Measurements from ENCODE around the gene BANP.
"Not testable (repeated sequence)": the region's sequence is repeated elsewhere in the genome, so short reads cannot be mapped to it uniquely, and the experiment has no call there.

Gene BANP

DNA sequence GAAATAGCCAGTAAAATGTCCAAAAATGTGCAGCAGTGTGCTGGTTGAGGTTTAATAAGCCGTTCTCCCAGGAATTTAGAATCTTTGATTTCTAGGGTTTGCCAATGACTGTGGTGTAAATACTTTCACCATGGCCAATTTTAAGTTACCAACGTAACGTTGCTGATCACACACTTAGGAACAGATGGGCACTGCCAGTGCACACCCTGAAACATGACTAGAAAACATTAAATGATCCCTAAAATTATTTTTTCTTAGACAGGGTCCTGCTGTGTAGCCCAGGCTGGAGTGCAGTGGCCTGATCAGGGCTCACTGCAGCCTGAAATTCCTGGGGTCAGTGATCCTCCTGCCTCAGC lies 18.1 kb upstream of the BANP start:
- no peak for DNase-seq (ENCODE audit: insufficient read length, low spot score)
- TF ChIP-seq, protein P1, sequence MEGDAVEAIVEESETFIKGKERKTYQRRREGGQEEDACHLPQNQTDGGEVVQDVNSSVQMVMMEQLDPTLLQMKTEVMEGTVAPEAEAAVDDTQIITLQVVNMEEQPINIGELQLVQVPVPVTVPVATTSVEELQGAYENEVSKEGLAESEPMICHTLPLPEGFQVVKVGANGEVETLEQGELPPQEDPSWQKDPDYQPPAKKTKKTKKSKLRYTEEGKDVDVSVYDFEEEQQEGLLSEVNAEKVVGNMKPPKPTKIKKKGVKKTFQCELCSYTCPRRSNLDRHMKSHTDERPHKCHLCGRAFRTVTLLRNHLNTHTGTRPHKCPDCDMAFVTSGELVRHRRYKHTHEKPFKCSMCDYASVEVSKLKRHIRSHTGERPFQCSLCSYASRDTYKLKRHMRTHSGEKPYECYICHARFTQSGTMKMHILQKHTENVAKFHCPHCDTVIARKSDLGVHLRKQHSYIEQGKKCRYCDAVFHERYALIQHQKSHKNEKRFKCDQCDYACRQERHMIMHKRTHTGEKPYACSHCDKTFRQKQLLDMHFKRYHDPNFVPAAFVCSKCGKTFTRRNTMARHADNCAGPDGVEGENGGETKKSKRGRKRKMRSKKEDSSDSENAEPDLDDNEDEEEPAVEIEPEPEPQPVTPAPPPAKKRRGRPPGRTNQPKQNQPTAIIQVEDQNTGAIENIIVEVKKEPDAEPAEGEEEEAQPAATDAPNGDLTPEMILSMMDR (IDR thresholded peaks at IDR 0.05; ENCODE audit: insufficient read depth, missing control alignments) = no peak
- FAIRE-seq = no peak

DNA sequence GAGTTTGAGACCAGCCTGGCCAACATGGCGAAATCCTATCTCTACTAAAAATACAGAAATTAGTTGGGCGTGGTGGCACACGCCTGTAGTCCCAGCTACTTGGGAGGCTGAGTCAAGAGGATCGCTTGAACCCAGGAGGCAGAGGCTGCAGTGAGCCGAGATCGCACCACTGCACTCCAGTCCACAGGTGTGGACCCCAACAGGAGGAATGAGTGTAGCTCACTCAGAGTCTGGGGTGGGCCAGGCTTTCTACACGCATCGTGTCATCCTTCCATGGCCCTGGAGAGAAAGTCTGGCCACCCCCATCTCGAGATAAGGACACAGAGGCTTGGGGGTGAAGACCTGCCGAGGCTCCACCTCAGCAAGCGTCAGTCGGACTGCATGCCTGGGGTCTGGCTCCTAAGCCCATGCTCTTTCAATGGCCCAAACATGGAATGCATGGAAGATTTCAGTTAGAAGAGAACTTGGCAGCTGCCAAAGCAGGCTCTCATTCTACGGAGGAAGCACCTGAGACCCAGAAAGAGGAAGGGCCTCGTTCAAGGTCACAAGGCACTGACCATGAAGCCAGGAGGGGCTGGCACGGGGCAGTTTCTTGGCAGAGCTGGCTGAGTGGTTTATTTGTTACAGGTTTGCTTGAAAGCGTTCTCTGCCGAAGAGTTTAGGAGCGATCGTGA lies 16.3 kb upstream of the BANP start:
- DNase-seq (ENCODE audit: insufficient read length, low spot score); FAIRE-seq: not testable (repeated sequence)

DNA sequence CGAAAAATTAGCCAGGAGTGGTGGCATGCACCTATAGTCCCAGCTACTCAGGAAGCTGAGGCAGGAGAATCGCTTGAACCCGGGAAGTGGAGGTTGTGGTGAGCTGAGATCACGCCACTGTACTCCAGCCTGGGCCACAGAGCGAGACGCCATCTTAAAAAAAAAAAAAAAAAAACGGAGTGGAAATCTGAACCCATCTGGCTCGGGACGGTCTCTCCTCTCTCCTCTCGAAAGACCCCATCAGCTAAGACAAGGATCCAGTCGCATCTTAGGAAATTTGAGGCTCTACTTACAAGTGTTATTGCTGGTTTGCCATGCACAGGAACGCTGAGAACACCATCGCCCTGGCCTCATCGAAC lies 15.2 kb upstream of the BANP start:
- DNase-seq (ENCODE audit: insufficient read length, low spot score); FAIRE-seq: not testable (repeated sequence)

DNA sequence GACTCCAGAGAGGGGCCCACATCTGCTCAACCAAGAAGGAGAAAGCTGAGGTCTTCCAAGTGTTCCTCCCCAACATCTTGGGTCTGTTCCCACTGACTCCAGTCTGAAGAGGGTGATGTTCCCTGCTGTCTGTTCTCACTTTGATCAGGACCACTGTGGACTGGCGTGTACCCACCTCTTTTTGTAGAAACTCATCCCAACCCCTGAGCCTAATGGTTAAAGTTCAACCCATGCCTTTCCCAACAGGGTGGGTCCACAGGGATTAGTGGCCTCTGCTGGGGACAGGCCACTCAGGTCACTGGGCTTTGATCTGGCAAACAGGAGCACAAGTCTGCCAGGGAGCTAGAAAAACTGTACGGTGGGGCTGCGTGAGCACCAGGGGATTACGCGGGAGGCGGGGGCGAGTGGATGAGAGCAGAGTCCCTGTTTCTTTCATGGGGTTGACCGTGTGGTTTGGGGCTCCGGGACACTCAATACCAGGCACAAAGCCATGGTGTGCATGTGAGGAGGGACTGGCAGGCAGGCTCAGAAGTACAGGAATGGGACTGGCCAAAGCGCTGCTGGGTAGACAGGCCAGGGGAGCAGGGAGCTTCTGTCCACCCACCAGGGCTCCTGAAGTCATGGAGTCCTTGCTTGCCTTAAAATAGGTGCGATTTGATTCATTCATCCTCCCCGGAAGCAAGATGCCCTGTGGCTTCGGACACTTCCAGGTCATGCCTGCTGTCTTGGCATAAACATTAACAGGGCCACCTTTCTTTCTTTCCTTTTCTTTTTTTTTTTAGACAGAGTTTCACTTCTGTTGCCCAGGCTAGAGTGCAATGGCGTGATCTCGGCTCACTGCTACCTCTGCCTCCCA lies 14.6 kb upstream of the BANP start, which contains the start of gene CA5A:
Gene CA5A (minus strand): TSS at position 155 of the 856 bp plus-strand sequence. CDS start 79 bp downstream, at position 76.
- no peak for FAIRE-seq
- TF ChIP-seq, protein P1 (IDR thresholded peaks at IDR 0.05; ENCODE audit: insufficient read depth, missing control alignments) = no peak
- DNase-seq (ENCODE audit: insufficient read length, low spot score) = no peak

DNA sequence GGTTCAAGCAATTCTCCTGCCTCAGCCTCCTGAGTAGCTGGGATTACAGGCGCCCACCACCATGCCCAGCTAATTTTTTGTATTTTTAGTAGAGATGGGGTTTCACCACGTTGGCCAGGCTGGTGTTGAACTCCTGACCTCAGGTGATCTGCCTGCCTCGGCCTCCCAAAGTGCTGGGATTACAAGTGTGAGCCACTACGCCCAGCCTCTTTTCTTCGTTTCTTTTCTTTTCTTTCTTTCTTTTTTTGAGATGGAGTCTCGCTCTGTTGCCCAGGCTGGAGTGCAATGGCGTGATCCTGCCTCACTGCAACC lies 14.0 kb upstream of the BANP start:
- FAIRE-seq; DNase-seq (ENCODE audit: insufficient read length, low spot score): not testable (repeated sequence)

DNA sequence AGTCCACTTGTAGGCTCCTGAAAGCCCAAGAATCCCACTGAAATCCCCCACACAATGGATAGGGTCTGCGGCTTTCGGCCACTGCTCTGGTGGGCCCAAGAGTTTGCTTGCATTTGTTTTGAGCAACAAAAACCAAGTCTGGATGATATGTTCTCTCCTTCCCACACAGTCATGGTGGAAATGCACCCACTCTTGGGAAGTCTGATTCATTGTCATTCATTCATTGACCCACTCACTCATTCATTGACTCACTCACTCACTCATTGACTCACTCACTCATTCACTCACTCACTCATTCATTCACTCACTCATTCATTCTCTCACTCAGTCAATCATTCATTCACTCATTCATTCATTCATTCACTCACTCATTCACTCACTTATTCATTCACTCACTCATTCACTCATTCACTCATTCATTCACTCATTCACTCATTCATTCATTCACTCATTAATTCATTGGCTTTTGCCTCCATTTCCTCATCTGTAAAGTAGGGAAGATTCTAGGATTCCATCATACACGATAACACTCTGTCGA lies 12.8 kb upstream of the BANP start:
- FAIRE-seq = no peak
- no peak for DNase-seq (ENCODE audit: insufficient read length, low spot score)
- TF ChIP-seq, protein P1 (IDR thresholded peaks at IDR 0.05; ENCODE audit: insufficient read depth, missing control alignments) = no peak

DNA sequence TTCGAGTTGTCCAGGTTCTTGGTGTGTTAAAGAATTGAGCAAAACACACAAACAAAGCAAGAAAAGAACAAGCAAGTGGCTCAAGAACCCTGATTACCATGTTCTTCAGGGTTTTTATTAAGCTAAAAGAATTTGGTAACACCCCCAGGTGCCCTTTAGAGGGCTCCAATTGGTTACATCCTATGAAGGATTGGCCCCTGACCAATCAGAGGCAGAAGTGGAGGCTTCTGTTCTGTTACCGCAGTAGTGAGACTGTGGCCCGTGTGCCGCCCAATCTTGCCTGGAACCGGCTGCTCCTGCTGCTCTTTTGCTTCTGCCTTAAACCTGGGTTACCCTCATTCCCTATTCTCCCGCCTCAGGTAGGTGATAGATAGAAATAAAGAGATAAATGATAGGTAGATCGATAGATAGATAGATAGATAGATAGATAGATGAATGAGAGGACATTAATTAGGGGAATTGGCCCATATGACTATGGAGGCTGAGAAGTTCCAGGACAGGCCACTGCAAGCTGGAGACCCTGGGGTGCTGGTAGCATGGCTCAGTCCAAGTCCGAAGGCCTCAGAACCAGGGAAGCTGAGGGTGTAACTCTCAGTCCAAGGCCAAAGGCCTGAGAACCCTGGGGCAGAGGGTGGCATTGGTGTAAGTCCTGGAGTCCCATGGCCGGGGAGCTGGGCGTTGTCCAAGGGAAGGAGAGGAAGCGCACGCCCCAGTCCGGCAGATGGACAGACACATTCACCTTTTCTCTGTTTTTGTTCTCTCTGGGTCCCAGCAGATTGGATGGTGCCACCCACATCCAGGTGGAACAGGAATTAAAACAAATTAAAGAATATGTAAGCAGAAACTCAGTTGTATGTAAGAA lies 11.4 kb upstream of the BANP start:
- no peak for FAIRE-seq
- TF ChIP-seq, protein P1 (IDR thresholded peaks at IDR 0.05; ENCODE audit: insufficient read depth, missing control alignments) = no peak
- DNase-seq (ENCODE audit: insufficient read length, low spot score) = no peak

DNA sequence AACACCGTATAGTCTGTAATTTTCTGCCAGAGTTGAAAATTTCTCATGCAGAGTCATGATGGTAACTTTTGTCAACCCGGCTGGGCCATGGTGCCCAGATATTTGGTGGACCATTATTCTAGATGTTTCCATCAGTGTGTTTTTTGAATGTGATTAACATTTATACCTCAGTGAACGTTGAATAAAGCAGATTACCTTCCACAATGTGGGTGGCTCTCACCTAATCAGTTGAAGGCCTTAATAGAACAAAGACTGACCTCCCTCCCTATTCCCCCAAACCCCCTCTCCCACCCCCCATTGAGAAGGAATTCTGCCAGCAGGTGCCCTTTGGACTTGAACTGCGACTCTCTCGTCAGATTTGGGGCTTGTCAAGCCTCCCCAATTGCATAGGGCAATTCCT lies 8.6 kb upstream of the BANP start:
- TF ChIP-seq, protein P1 (IDR thresholded peaks at IDR 0.05; ENCODE audit: insufficient read depth, missing control alignments) = no peak
- FAIRE-seq (no peak), DNase-seq (ENCODE audit: insufficient read length, low spot score) (no peak)

Data from D721Med (cell line).